Uterus (tissue), 2 donors: ENCODE data around the gene MKX.

Source experiments
- CTCF ChIP-seq, 4 experiments: fragments of 200-600 bp in 2 of 4; fragments of 450-650 bp in 2 of 4; sonication (generic) in 2 of 4; IDR thresholded peaks; one replicate each; pipeline ENCODE4 v1.5.1; 2016 to 2019; ENCODE audit warnings: antibody characterized with exemption in 4 of 4, mild to moderate bottlenecking in 2 of 4, moderate library complexity in 1 of 4
- POLR2A ChIP-seq, 2 donors: fragments of 450-650 bp; IDR thresholded peaks; one replicate each; pipeline ENCODE4 v1.6.1; 2016; ENCODE audit warnings: antibody characterized with exemption in 2 of 2, mild to moderate bottlenecking in 1 of 2, moderate library complexity in 1 of 2

DNA sequence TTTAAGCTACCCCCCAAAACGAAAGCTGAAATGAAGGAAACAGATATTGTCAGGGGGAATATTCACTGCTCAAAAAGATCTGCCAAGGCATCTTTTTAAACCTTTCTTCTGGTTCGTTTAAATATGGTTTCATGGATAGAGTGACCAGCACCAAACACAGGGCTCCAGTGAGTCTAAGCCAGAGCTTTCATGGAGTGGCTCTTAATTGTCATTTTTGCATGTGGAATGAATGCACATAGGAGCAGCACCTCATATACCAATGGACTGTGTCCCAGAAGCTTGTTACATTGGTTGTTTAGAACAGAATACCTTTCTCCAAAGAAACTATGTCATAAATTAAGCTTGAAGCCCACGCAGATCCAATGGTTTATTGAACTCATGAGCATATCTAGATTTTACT is 17.3 kb downstream of the MKX start:
- TF ChIP-seq CTCF (IDR thresholded peaks at IDR 0.05) (no peak), POLR2A (IDR thresholded peaks at IDR 0.05) (no peak)
